Inflammatory macrophage treated with lipopolysaccharide for 1 hour (primary cell): ENCODE measurements around the gene GOLM1.
A peak's percentile ranks its signal among the peaks of the same experiment; 100 is the strongest.
"Not testable (repeated sequence)": the region's sequence is repeated elsewhere in the genome, so short reads cannot be mapped to it uniquely, and the experiment has no call there.

ENCODE experiments used
- DNase-seq, 2 donors: peaks; one replicate each; pipeline ENCODE4 v3.0.0-alpha.2; 2020 to 2022

Gene GOLM1, protein sequence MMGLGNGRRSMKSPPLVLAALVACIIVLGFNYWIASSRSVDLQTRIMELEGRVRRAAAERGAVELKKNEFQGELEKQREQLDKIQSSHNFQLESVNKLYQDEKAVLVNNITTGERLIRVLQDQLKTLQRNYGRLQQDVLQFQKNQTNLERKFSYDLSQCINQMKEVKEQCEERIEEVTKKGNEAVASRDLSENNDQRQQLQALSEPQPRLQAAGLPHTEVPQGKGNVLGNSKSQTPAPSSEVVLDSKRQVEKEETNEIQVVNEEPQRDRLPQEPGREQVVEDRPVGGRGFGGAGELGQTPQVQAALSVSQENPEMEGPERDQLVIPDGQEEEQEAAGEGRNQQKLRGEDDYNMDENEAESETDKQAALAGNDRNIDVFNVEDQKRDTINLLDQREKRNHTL

GRCh38 chr9:86098824-86099700 lies at the start of gene GOLM1:
TSS of gene GOLM1 (minus strand) at chr9:86099558. CDS start at chr9:86079320, 20,238 bp downstream.
- DNase-seq = peak; percentile 25 to 60

- not testable (repeated sequence) for DNase-seq
These were observed 47.3 kb upstream of the GOLM1 start for GRCh38 chr9:86146671-86147070.

- DNase-seq = not testable (repeated sequence)
These were observed 46.6 kb upstream of the GOLM1 start for GRCh38 chr9:86145960-86146359.

GRCh38 chr9:86142973-86143372 lies 43.6 kb upstream of the GOLM1 start:
- DNase-seq = no peak

GRCh38 chr9:86141843-86142242 lies 42.5 kb upstream of the GOLM1 start:
- DNase-seq = no peak

- no peak for DNase-seq
These were observed 36.0 kb upstream of the GOLM1 start for GRCh38 chr9:86135371-86135770.

GRCh38 chr9:86134361-86134760 lies 35.0 kb upstream of the GOLM1 start:
- DNase-seq = no peak

DNA sequence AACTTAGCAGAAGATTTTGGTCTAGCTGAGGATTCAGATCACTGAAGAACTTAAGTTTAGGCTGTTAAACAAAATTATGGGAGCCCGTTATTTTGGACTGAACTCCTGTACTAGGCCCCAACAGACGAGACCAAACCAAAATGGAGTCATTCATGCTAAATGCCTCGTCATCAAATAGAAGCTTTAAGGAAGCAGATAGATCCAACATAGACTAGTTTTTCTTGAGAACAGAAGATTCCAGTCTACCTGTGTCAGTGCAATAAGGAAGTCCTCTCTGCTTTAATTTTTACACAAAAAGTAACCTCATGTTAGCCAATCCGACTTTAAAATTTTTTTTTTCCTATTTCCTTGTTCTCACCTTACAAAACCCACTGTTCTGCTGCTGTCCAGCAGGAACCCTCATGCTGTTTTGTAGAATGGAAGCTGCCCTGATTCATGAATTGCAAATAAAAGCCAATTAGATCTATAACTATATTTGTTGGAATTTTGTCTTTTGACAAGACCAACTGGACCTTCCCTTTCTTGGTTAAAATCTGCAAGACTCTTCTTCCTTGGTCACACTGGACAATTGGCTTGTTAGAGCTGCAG lies 29.0 kb upstream of the GOLM1 start:
- DNase-seq = no peak

GRCh38 chr9:86126998-86127972 lies 27.9 kb upstream of the GOLM1 start:
- DNase-seq = no peak

DNA sequence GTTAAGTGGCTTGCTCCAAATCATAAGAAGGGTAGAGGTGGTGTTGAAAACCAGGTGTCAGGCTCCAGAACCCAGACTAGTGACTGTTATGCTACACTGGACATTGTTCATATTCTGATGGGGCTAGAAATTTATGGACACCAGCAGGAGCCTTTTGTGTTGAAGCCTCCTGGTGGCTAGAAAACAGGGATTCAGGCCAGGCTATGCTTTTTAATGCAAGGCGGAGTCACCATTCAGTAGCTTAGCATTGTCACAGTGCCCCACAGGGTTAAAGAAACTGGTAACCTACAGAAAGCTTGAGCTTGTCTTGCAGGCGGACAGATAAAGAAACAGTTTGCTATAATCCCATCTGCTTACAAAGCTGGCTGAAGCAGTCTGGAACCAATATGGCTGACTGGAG lies 23.0 kb upstream of the GOLM1 start:
- DNase-seq = no peak

- no peak for DNase-seq
These were observed 20.1 kb upstream of the GOLM1 start for GRCh38 chr9:86119457-86119856.

DNA sequence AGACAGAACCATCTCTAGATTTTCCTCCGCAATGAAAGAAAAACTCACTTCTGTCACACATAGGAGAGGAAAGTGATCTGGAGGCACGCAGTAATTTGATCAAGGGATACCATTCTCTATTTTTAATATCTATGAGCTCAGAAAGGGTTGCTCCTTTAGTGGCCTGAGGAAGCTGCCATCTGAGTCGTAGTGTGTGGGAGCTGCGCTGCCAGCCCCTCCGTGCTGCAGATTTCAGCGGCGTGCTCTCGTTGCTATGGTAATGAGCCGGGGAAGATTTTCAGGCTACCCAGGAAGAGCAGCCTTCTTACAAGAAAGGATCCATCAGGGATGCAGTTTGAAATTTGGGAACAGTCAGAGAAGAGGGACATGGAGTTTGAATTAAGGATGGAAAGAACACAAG lies 17.1 kb upstream of the GOLM1 start:
- no peak for DNase-seq

GRCh38 chr9:86115886-86116285 lies 16.5 kb upstream of the GOLM1 start:
- DNase-seq = no peak

- DNase-seq = no peak
These were observed 12.7 kb upstream of the GOLM1 start for GRCh38 chr9:86112057-86112456.

- DNase-seq = no peak
These were observed 3.3 kb upstream of the GOLM1 start for GRCh38 chr9:86102626-86103025.

DNA sequence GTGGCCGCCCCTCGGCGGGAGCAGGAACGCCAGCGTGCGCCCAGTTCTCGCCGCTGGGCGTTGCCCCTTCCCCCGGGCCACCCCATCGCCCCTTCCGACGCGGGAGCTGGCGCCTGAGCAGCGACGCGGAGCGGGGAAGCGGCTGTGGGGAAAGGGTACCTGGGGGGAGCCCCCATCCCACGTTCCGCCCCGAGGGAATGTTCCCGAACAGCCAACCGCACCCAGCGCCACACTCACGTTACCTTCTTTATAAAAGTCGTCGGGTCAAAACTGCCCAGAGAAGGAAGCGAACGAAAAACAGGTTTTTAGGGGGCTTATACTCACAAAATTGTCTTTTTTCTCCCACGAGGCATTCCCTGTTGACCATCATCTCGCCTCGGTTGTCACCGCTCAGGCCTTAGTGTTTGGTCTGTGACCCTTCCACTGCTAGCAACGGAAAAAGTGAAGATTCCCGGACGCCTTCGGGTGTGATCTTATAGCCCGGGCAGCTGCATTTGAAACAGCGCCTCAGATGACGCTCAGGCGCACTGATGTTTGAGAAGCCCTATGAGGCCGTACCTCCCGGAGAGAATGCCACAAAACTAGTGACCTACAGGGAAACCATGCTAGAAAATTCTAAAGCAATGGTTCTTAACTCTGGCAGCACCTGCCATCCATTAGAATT lies 475 bp upstream of the GOLM1 start:
- DNase-seq = peak; percentile 29 to 63

DNA sequence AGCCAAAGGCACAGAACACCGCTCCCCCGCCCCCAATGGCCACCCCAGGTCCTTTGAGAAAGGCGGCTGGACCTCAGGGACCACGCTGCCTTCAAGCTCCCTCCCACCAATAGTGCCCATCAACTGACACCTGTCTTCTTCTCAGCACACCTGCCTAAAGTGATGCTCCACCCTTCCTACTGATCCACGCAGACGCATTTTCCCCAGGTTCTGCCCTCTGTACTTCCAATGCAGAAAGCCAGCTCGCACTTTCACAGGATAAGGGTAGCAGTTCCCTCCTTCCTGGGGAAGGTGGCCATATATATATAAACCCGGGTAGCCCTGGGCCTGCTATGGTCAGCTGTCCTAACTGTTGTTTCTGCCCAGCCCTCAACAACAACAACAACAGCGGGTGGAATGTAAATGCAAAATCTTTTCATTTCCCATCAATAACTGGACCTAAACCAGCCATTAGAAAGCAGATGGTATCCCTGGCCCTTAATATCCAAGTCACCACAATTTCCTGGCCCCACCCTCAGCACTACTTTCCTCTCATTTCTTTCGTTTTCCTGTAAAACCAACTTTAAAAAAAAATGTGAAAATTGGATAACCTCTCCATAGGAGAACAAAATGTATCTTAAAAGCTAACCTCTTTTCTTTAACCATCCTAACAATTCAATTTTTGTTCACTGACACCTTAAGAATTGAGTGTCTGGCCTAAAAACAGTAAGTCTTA lies 1.7 kb downstream of the GOLM1 start:
- DNase-seq = no peak

DNA sequence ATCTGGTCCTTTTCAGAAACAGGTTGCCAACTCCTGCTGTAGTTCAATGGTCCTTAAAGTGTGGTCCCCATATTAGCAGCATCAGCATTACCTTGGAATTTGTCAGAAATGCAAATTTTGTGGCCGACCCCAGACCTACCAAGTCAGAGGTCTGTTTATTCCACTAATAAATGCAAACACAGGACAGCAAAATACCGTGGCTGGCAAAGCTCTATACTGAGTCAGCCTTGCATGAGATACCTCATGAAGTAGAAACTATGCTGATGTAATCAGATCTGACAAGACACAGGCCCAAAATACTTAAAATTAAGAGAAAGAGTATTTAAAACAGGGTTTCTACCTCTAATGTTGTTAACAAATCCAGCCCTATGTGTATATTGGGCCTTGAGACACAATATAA lies 3.0 kb downstream of the GOLM1 start:
- no peak for DNase-seq

DNA sequence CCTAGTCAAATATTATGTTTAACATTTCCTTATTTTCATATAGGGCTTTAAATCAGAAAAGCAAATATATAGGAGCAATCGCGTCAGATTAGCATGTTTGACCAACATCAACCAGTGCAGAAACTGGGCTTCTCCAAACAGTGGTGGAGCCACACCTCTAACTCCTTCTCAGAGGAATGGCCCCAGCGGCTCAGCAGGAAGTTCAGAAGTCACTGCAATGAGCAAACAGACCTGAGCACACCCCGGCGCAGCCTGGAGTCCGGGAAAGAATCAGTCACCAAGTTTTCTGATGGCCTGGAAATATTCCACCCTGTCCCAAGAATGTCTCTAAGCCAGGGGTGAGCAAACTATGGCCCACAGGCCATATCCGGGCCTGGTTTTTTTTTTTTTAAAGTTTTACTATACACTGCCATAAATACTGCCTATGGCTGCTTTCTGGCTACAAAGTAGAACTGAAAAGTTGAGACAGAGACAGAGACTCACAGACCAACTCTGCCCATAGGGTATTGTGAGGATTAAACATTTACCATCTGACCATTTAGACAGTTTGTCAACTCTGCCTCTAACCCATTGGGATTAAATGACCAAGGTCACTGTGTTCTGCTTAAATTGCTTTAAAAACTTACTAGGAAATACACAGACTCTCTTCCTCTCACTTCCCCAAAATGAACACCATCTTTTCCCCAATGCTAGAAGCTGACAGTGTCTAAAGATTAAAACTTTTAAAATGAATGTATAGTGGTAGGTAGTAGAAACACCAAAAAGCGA lies 5.4 kb downstream of the GOLM1 start:
- peak; percentile 18 to 55 for DNase-seq

DNA sequence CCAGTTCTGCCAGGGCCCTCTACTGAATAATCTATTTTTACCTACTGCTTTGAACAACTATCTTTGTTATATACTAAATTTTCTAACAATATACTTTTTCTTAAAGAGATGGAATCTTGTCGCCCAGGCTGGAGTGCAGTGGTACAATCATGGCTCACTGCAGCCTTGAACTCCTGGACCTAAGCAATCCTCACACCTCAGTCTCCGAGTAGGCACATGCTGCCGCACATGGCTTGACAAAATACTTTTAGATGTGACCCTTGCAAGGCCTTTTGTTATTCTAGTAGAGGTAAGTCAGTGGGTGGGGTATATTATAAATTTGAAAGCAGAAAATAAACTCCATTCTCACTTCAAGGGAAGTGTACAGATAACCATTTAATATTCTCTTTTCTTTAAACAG lies 7.9 kb downstream of the GOLM1 start:
- no peak for DNase-seq
